K562 (cell line): ENCODE results near the gene DNASE2. TPM values are rescaled to one million over a fixed set of nuclear protein-coding genes. Genes with fewer than 3 reads are reported as not detected.
A peak's percentile ranks its signal among the peaks of the same experiment; 100 is the strongest.

Source experiments
- ASH1L ChIP-seq: fragments of 450-650 bp; IDR thresholded peaks from 2 replicates; pipeline ENCODE4 v1.6.1; 2018; ENCODE audit warnings: borderline replicate concordance, mild to moderate bottlenecking, low read depth; ENCODE audit not compliant: partially characterized antibody
- FOS ChIP-seq: IDR thresholded peaks from 3 replicates; pipeline ENCODE4 v1.6.1; 2011; ENCODE audit not compliant: insufficient read length; ENCODE audit errors: extremely low read depth
- GATA2 ChIP-seq: sonication (generic); formaldehyde crosslinking; IDR thresholded peaks from 2 replicates; pipeline ENCODE4 v1.4.0; 2020; ENCODE audit warnings: mild to moderate bottlenecking, missing genetic modification reagents
- MBD2 ChIP-seq: sonication (generic); IDR thresholded peaks from 2 replicates; pipeline ENCODE4 v1.6.1; 2016; ENCODE audit warnings: low read depth, borderline replicate concordance
- NEUROD1 ChIP-seq: fragments of 150-350 bp; IDR thresholded peaks from 2 replicates; pipeline ENCODE4 v1.6.1; 2014; ENCODE audit warnings: borderline replicate concordance, low read length, low read depth; ENCODE audit not compliant: partially characterized antibody
- PHB2 ChIP-seq: fragments of 450-650 bp; IDR thresholded peaks from 2 replicates; pipeline ENCODE4 v1.6.1; 2017; ENCODE audit warnings: low read depth
- POLR2G ChIP-seq: fragments of 200-400 bp; formaldehyde crosslinking; IDR thresholded peaks from 2 replicates; pipeline ENCODE4 v1.6.1; 2017; ENCODE audit warnings: low read depth, mild to moderate bottlenecking, antibody characterized with exemption, low read length, moderate library complexity
- RB1 ChIP-seq: fragments of 450-650 bp; IDR thresholded peaks from 2 replicates; pipeline ENCODE4 v1.6.1; 2017; ENCODE audit warnings: low read depth, mild to moderate bottlenecking
- SMC3 ChIP-seq: conservative IDR thresholded peaks from 2 replicates; pipeline ENCODE4 v1.6.1; 2011; ENCODE audit warnings: low read depth, low read length, improper control_type of control experiment; ENCODE audit not compliant: insufficient read depth
- SNRNP70 ChIP-seq: fragments of 200-400 bp; formaldehyde crosslinking; optimal IDR thresholded peaks from 2 replicates; pipeline ENCODE3; 2017; ENCODE audit warnings: low read depth, low read length
- SP2 ChIP-seq: IDR thresholded peaks from 2 replicates; pipeline ENCODE4 v1.6.1; 2011; ENCODE audit warnings: mild to moderate bottlenecking, low read depth, low read length, moderate library complexity; ENCODE audit not compliant: poor library complexity, severe bottlenecking; ENCODE audit errors: extremely low read depth
- SRSF7 ChIP-seq: fragments of 200-400 bp; formaldehyde crosslinking; optimal IDR thresholded peaks from 2 replicates; pipeline ENCODE3; 2017; ENCODE audit warnings: mild to moderate bottlenecking, low read depth, low read length
- TAF15 ChIP-seq: fragments of 200-400 bp; formaldehyde crosslinking; IDR thresholded peaks from 2 replicates; pipeline ENCODE4 v1.6.1; 2017; ENCODE audit warnings: mild to moderate bottlenecking, low read depth, low read length, moderate library complexity
- ZNF639 ChIP-seq, 2 experiments: fragments of 200-800 bp in 1 of 2; sonication (Bioruptor generic) in 1 of 2; sonication (generic) in 1 of 2; formaldehyde crosslinking in 1 of 2; IDR thresholded peaks in 1 of 2; conservative IDR thresholded peaks in 1 of 2; 2 replicates each; pipeline versions ENCODE4 v1.5.0 to v1.6.1; 2016 to 2020; ENCODE audit warnings: missing compliant biosample characterization in 1 of 2, missing genetic modification characterization in 1 of 2, missing genetic modification reagents in 1 of 2
- polyA plus RNA-seq, 8 experiments: library from polyadenylated mRNA; depleted of rRNA in 4 of 8; stranded (reverse) in 5 of 8; unstranded in 3 of 8; fragments of >200 nt; fragmentation: Nextera tagmentation in 2 of 8; fragmentation: Illumina TruSeq in 1 of 8; extraction: Ambion mirVana in 2 of 8; extraction: Trizol in 1 of 8; gene quantifications; 2 replicates each; pipeline versions ENCODE4 v1.2.1 to v1.2.3, GENCODE V29; 2011 to 2014; ENCODE audit warnings: inconsistent platforms in 1 of 8, missing spikeins in 1 of 8
- total RNA-seq, 7 experiments: library from RNA; depleted of rRNA in 6 of 7; stranded (reverse); fragments of >200 nt in 6 of 7; fragmentation: Illumina TruSeq in 2 of 7; extraction: Trizol in 2 of 7; gene quantifications; 2 replicates each; pipeline versions ENCODE4 v1.2.1 to v1.2.3, GENCODE V29; 2011 to 2021; ENCODE audit warnings: low replicate concordance in 1 of 7
- TF ChIP-seq, protein P1 (sequence below): fragments of 450-650 bp; IDR thresholded peaks from 2 replicates; pipeline ENCODE4 v1.6.1; 2016
- TF ChIP-seq, protein P2 (sequence below): fragments of 200-800 bp; sonication (Bioruptor generic); IDR thresholded peaks from 2 replicates; pipeline ENCODE4 v1.6.1; 2017; ENCODE audit warnings: missing genetic modification characterization, missing compliant biosample characterization
- TF ChIP-seq, protein P3 (sequence below): sonication (generic); formaldehyde crosslinking; IDR thresholded peaks from 2 replicates; pipeline ENCODE4 v1.8.0; 2022; ENCODE audit warnings: mild to moderate bottlenecking, missing genetic modification reagents

Gene DNASE2
- total and polyA plus RNA-seq, 9 of the 15 experiments (the other 6 are each of a cell fraction or from before 2014, with no cell fraction given), result 4.4 to 27.0 (median 20.2) TPM

GRCh38 chr19:12868540-12869112 lies 12.6 kb downstream of the DNASE2 start (continued):
- TF ChIP-seq FOS (peak; percentile 78), NEUROD1 (peak; percentile 18), GATA2 (peak; percentile 47; the same call in 1 of the 2 replicates), MBD2 (0 out of 2 replicates have a peak, but pooled peaks have one; percentile 19), ASH1L (peak; percentile 59), SNRNP70 (no peak), SRSF7 (no peak), RB1 (no peak), PHB2 (no peak), TAF15 (no peak), SMC3 (no peak), SP2 (peak; percentile 54), ZNF639 (CRISPR knock-in tag; conservative IDR thresholded peaks at IDR 0.05 in 1 of 2, IDR thresholded peaks at IDR 0.05 in 1 of 2) (no peak), POLR2G (no peak)
- TF ChIP-seq, protein P1, sequence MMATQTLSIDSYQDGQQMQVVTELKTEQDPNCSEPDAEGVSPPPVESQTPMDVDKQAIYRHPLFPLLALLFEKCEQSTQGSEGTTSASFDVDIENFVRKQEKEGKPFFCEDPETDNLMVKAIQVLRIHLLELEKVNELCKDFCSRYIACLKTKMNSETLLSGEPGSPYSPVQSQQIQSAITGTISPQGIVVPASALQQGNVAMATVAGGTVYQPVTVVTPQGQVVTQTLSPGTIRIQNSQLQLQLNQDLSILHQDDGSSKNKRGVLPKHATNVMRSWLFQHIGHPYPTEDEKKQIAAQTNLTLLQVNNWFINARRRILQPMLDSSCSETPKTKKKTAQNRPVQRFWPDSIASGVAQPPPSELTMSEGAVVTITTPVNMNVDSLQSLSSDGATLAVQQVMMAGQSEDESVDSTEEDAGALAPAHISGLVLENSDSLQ, result peak; percentile 98
- TF ChIP-seq, protein P2, sequence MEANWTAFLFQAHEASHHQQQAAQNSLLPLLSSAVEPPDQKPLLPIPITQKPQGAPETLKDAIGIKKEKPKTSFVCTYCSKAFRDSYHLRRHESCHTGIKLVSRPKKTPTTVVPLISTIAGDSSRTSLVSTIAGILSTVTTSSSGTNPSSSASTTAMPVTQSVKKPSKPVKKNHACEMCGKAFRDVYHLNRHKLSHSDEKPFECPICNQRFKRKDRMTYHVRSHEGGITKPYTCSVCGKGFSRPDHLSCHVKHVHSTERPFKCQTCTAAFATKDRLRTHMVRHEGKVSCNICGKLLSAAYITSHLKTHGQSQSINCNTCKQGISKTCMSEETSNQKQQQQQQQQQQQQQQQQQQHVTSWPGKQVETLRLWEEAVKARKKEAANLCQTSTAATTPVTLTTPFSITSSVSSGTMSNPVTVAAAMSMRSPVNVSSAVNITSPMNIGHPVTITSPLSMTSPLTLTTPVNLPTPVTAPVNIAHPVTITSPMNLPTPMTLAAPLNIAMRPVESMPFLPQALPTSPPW (CRISPR knock-in tag), result peak; percentile 28; the same call in 1 of the 2 replicates
- TF ChIP-seq, protein P3, sequence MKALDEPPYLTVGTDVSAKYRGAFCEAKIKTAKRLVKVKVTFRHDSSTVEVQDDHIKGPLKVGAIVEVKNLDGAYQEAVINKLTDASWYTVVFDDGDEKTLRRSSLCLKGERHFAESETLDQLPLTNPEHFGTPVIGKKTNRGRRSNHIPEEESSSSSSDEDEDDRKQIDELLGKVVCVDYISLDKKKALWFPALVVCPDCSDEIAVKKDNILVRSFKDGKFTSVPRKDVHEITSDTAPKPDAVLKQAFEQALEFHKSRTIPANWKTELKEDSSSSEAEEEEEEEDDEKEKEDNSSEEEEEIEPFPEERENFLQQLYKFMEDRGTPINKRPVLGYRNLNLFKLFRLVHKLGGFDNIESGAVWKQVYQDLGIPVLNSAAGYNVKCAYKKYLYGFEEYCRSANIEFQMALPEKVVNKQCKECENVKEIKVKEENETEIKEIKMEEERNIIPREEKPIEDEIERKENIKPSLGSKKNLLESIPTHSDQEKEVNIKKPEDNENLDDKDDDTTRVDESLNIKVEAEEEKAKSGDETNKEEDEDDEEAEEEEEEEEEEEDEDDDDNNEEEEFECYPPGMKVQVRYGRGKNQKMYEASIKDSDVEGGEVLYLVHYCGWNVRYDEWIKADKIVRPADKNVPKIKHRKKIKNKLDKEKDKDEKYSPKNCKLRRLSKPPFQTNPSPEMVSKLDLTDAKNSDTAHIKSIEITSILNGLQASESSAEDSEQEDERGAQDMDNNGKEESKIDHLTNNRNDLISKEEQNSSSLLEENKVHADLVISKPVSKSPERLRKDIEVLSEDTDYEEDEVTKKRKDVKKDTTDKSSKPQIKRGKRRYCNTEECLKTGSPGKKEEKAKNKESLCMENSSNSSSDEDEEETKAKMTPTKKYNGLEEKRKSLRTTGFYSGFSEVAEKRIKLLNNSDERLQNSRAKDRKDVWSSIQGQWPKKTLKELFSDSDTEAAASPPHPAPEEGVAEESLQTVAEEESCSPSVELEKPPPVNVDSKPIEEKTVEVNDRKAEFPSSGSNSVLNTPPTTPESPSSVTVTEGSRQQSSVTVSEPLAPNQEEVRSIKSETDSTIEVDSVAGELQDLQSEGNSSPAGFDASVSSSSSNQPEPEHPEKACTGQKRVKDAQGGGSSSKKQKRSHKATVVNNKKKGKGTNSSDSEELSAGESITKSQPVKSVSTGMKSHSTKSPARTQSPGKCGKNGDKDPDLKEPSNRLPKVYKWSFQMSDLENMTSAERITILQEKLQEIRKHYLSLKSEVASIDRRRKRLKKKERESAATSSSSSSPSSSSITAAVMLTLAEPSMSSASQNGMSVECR, result 0 out of 2 replicates have a peak, but pooled peaks have one; percentile 14
